Cardiac muscle cell (in vitro differentiated cells and primary cell): ENCODE results near the gene ZBTB39. TPM values are rescaled to one million over a fixed set of nuclear protein-coding genes. Genes with fewer than 3 reads are reported as not detected.
"Not testable (repeated sequence)": the region's sequence is repeated elsewhere in the genome, so short reads cannot be mapped to it uniquely, and the experiment has no call there.

Source experiments
- DNase-seq, 2 donors: peaks; one replicate each; pipeline versions ENCODE4 v3.0.0 to v3.0.0-alpha.2; 2010 to 2017; ENCODE audit warnings: low read depth in 1 of 2, low spot score in 1 of 2
- H3K27ac ChIP-seq: fragments of 200-600 bp; sonication (generic); 2 replicates; pipeline ENCODE4 v1.5.1; 2016
- H3K27me3 ChIP-seq: fragments of 200-600 bp; sonication (generic); 2 replicates; pipeline ENCODE4 v1.6.0; 2016; ENCODE audit warnings: control low read depth
- H3K36me3 ChIP-seq: fragments of 200-600 bp; sonication (generic); 2 replicates; pipeline ENCODE4 v1.5.1; 2016; ENCODE audit warnings: control low read depth
- H3K4me1 ChIP-seq: fragments of 200-600 bp; sonication (generic); 2 replicates; pipeline ENCODE4 v1.8.1; 2017; ENCODE audit warnings: low read depth, mild to moderate bottlenecking, mixed run types
- H3K4me3 ChIP-seq: fragments of 200-600 bp; sonication (generic); 2 replicates; pipeline ENCODE4 v1.5.1; 2016; ENCODE audit warnings: mild to moderate bottlenecking
- H3K9me3 ChIP-seq: fragments of 200-600 bp; sonication (generic); 2 replicates; pipeline ENCODE4 v1.5.1; 2017; ENCODE audit warnings: low read depth, mild to moderate bottlenecking, control low read depth
- polyA plus RNA-seq: library from polyadenylated mRNA; unstranded; fragments of >200 nt; fragmentation: Nextera tagmentation; extraction: Ambion mirVana; gene quantifications from 2 replicates; pipeline ENCODE4 v1.2.1, GENCODE V29; 2016
- total RNA-seq: library from RNA; depleted of rRNA; stranded (reverse); fragments of >200 nt; gene quantifications from 2 replicates; pipeline ENCODE4 v1.2.3, GENCODE V29; 2016
- TF ChIP-seq, protein P1 (sequence below): IDR thresholded peaks from 2 replicates; pipeline ENCODE4 v1.5.1; 2012; ENCODE audit warnings: low read depth, mild to moderate bottlenecking, low read length

Gene ZBTB39
- total and polyA plus RNA-seq, 2 experiments from 2014 or later: 8.8 to 17.9 TPM

GRCh38 chr12:57029457-57029856 is 23.1 kb upstream of the ZBTB39 start:
- no peak for DNase-seq
- TF ChIP-seq, protein P1, sequence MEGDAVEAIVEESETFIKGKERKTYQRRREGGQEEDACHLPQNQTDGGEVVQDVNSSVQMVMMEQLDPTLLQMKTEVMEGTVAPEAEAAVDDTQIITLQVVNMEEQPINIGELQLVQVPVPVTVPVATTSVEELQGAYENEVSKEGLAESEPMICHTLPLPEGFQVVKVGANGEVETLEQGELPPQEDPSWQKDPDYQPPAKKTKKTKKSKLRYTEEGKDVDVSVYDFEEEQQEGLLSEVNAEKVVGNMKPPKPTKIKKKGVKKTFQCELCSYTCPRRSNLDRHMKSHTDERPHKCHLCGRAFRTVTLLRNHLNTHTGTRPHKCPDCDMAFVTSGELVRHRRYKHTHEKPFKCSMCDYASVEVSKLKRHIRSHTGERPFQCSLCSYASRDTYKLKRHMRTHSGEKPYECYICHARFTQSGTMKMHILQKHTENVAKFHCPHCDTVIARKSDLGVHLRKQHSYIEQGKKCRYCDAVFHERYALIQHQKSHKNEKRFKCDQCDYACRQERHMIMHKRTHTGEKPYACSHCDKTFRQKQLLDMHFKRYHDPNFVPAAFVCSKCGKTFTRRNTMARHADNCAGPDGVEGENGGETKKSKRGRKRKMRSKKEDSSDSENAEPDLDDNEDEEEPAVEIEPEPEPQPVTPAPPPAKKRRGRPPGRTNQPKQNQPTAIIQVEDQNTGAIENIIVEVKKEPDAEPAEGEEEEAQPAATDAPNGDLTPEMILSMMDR: no peak
- Histone ChIP-seq H3K9me3 (no peaks in the 10 kb centered on the region), H3K27ac (no peak overlapping the region), H3K4me3 (no peak overlapping the region), H3K27me3 (no peaks in the 10 kb centered on the region), H3K4me1 (peaks cover 16% of the 10 kb centered on the region), H3K36me3 (no peaks in the 10 kb centered on the region)

DNA sequence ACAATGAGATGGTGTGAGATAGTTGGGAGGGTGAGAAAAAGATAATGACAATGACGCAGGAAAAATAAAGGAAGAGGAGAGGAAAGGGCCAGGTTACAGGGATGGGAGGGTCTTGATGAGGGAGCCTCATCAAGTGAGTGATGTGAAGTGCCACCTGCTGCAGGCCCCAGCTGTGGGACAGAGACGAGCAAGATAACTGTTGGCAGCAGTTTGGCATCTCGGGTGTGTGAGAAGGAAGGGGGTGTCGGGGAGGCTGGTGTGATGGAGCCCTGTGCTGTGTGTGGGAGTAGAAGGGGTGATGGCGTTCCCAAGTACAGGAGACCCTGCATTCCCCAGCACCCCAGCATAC is 21.4 kb upstream of the ZBTB39 start:
- no peaks in the 10 kb centered on the region for H3K27me3 ChIP-seq
- H3K27ac ChIP-seq: no peak overlapping the region
- no peaks in the 10 kb centered on the region for H3K9me3 ChIP-seq
- no peak overlapping the region for H3K4me3 ChIP-seq
- TF ChIP-seq, protein P1: no peak
- DNase-seq: no peak
- peaks cover 16% of the 10 kb centered on the region for H3K4me1 ChIP-seq
- no peaks in the 10 kb centered on the region for H3K36me3 ChIP-seq

- TF ChIP-seq, protein P1: no peak
- Histone ChIP-seq H3K27ac (no peak overlapping the region), H3K4me1 (peaks cover 16% of the 10 kb centered on the region), H3K27me3 (no peaks in the 10 kb centered on the region), H3K36me3 (no peaks in the 10 kb centered on the region), H3K4me3 (no peak overlapping the region), H3K9me3 (no peaks in the 10 kb centered on the region)
- DNase-seq: peak in 1 of 2 donors; percentile 10
Observed at GRCh38 chr12:57027011-57027804, 20.9 kb upstream of the ZBTB39 start.

DNA sequence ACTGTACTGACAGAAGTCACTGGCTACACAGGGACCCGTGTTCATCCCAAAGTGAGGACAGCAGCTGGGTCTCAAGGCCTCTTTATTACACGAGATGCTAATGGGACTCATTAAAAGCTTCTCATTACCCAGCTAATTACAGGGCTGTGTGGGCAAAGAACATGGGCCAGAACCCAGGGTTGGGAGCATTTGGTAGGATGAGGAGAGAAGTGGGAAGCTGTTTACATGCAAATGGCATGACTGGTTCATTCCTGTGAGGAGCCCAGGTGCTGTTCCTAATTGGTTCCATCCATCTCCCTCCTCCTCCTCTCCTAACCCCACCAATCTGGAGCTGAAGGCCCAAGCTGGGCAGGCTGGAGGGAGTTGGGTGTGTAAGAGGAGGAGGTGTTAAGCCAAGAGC is 18.9 kb upstream of the ZBTB39 start:
- DNase-seq: no peak
- no peak overlapping the region for H3K27ac ChIP-seq
- H3K9me3 ChIP-seq: no peaks in the 10 kb centered on the region
- H3K27me3 ChIP-seq: no peaks in the 10 kb centered on the region
- H3K4me1 ChIP-seq: peaks cover 16% of the 10 kb centered on the region
- no peak overlapping the region for H3K4me3 ChIP-seq
- H3K36me3 ChIP-seq: no peaks in the 10 kb centered on the region
- TF ChIP-seq, protein P1: no peak

- not testable (repeated sequence) for H3K4me1 ChIP-seq, H3K27me3 ChIP-seq, H3K36me3 ChIP-seq, DNase-seq, H3K4me3 ChIP-seq, H3K9me3 ChIP-seq, H3K27ac ChIP-seq
Observed at GRCh38 chr12:57022324-57022723, 16.0 kb upstream of the ZBTB39 start.

- no peak overlapping the region for H3K27ac ChIP-seq
Observed at GRCh38 chr12:57019983-57020719, 13.8 kb upstream of the ZBTB39 start.

More at GRCh38 chr12:57019983-57020719, 13.8 kb upstream of the ZBTB39 start:
- DNase-seq: no peak
- H3K4me1 ChIP-seq: no peaks in the 10 kb centered on the region
- H3K27me3 ChIP-seq: no peaks in the 10 kb centered on the region
- H3K36me3 ChIP-seq: no peaks in the 10 kb centered on the region
- H3K9me3 ChIP-seq: no peaks in the 10 kb centered on the region
- no peak overlapping the region for H3K4me3 ChIP-seq
- TF ChIP-seq, protein P1: no peak
